ENCODE measurements around the gene IGF2R.

DNA sequence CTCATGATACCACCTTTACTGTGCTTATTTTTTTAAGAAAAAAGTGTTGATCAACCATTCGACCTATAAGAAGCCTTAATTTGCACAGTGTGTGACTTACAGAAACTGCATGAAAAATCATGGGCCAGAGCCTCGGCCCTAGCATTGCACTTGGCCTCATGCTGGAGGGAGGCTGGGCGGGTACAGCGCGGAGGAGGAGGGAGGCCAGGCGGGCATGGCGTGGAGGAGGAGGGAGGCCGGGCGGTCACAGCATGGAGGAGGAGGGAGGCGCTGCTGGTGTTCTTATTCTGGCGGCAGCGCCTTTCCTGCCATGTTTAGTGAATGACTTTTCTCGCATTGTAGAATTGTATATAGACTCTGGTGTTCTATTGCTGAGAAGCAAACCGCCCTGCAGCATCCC lies 137.1 kb downstream of the IGF2R start:
- TF ChIP-seq, protein P1, sequence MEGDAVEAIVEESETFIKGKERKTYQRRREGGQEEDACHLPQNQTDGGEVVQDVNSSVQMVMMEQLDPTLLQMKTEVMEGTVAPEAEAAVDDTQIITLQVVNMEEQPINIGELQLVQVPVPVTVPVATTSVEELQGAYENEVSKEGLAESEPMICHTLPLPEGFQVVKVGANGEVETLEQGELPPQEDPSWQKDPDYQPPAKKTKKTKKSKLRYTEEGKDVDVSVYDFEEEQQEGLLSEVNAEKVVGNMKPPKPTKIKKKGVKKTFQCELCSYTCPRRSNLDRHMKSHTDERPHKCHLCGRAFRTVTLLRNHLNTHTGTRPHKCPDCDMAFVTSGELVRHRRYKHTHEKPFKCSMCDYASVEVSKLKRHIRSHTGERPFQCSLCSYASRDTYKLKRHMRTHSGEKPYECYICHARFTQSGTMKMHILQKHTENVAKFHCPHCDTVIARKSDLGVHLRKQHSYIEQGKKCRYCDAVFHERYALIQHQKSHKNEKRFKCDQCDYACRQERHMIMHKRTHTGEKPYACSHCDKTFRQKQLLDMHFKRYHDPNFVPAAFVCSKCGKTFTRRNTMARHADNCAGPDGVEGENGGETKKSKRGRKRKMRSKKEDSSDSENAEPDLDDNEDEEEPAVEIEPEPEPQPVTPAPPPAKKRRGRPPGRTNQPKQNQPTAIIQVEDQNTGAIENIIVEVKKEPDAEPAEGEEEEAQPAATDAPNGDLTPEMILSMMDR (IDR thresholded peaks at IDR 0.05) = no peak
- no peak for TF ChIP-seq POLR2AphosphoS5 (IDR thresholded peaks at IDR 0.05; ENCODE audit: insufficient read depth in 1 of 2, low read depth in 1 of 2)

Measured in vagina (tissue), 2 donors.